NCI-H510A (cell line): Measurements from ENCODE around the gene ZNF584.
"Not testable (repeated sequence)": the region's sequence is repeated elsewhere in the genome, so short reads cannot be mapped to it uniquely, and the experiment has no call there.

ENCODE experiments used
- DNase-seq: peaks from one replicate; lab custom pipeline; 2025; lab: John Stamatoyannopoulos, UW

The ZNF584 gene

GRCh38 chr19:58408152-58409009, at the start of gene ZNF584:
TSS of gene ZNF584 (plus strand) at chr19:58408649. CDS start at chr19:58409148, 499 bp downstream.
- peak; percentile 86 for DNase-seq

DNA sequence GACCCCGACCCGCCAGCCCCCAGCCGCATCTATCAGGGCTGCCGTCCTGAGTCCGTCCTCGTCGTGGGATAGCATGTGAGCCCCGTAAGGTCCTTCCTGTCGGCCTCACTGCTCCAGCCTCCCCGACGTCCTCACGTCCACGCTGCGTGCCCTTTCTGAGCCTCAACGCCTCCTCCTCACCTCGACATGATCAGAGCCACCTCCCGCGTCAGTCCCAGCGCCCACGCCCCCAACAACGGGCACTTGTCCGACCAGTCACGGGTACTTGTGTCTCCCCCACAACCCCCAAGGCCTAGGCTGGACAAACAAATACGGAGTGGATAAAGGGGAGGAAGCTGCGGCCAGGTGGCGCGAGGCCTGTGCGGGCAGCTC, 46.6 kb upstream of the ZNF584 start:
- peak; percentile 28 for DNase-seq

DNA sequence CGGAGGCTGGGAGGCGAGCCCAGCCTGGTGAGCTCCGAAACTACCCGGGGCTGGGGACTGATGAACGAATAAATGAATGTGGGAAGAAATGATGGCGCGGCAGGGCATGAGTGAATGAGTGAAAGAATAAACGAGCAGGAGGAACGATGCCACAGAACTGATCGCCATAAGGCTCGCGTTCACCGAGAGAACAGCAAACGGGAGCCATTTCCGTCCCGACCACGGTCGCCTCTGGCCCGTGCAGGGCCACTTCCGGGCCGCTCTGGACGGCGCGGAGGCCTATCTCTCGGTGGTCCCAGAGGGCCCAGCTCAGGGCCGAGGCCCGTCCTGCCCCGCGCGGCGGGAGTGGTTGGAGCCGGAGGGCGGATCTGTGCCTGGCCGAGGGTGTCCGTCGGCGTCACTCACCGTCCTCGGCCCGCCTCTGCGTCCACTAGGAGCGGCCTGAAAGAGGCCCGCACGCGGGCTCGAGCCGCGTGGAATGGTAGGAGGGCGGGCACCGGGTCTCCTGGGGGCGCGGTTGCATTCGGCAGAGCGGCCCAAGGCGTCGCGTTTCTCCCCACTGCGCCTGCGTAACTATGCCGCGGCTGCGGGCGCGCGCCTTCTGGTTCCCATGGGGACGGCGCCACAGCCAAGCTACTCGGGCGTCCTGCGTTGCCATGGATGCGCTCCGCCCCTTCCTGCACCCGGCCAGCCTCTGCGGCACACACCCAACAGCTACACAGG, 46.0 kb upstream of the ZNF584 start, which contains the start of gene ZNF497:
TSS of gene ZNF497 (minus strand) at position 480 of the 723 bp plus-strand sequence. CDS start 5,116 bp downstream, outside the sequence.
- DNase-seq = peak; percentile 92

- no peak for DNase-seq
These were observed 44.3 kb upstream of the ZNF584 start for GRCh38 chr19:58364146-58364545.

- no peak for DNase-seq
These were observed 41.6 kb upstream of the ZNF584 start for GRCh38 chr19:58366585-58367430.

GRCh38 chr19:58367698-58368454, 40.6 kb upstream of the ZNF584 start:
- DNase-seq = no peak

DNA sequence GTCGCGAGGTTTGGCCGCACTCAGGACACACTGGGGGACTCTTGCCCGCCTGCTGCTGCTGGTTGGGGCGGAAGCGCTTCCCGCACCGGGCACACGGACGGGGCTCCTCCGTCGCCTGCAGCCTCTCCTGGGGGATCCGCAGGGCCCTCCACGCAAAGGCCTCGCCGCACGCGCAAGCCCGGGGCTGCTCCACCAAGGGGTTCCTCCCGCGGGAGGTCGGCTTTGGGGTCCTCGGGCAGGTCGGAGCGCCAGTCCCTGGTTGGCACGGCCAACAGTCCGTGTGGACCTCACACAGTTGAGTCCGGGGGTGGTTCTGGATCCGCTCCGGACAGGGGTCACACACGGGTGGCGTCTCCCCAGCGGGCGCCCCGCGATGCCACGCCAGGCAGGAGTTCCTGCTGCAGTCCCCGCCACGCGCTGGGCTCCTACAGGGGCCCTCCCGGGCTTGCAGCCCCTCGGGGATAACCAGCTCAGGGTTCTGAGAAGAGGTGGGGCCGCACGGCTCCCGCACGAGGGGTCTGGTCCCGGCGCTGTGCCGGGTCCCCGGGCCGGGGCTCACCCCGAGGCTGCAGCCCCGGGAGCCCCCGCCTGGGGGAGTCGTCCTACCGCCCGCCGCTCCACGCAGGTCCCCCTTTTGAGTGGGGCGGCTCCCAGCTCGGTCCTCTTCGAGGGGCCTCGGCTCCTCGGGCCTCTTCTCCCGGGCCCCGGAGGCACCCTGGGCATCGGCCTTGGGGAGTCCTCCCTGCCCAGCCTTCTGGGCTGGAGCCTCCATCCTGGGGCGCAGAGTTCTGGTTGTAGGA, 39.7 kb upstream of the ZNF584 start:
- DNase-seq = no peak

DNA sequence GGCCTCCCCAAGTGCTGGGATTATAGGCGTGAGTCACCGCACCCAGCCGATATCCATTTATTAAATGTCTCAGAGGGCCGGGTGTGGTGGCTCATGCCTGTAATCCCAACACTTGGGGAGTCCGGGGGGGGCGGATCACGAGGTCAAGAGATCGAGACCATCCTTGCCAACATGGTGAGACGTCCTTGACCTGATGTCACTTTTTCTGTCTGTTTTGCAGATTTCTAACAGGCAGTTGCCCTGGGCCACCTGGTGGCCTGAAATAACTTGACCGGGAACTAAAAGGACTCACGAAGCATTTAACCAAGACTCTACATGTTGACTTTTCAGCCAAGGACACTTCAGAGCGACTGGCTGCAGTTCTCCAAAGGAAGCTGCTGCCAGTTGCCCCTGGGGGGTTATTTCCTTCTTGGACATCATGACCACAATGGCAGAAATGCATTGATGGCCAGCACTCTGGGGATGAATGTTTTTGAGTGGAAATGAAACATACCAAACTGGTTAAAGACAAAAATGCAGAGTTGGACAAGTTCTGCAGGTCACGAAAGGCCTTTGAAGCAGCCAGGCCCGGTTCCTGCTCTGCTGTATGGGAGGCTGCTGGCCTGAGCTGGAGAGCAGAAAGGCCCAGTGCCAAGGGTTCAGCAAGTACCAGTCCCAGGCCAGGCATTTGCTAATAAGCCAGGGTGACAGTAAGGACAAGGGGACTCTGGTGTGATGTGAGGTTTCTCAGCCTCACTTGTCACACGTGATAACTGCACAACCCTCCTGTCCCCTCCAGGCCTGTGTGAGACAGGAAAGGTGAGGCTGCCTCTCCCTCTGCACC, 35.9 kb upstream of the ZNF584 start:
- DNase-seq = no peak

- DNase-seq = no peak
These were observed 34.2 kb upstream of the ZNF584 start for GRCh38 chr19:58374200-58374599.

- DNase-seq = not testable (repeated sequence)
These were observed 31.7 kb upstream of the ZNF584 start for GRCh38 chr19:58376724-58377123.

GRCh38 chr19:58379246-58379645, 29.2 kb upstream of the ZNF584 start:
- no peak for DNase-seq

- DNase-seq = no peak
These were observed 28.3 kb upstream of the ZNF584 start for GRCh38 chr19:58380037-58380661.

GRCh38 chr19:58380662-58381459, 27.6 kb upstream of the ZNF584 start, which contains the start of gene ZNF837:
TSS of gene ZNF837 (minus strand) at chr19:58381030. CDS start at chr19:58369332, 11,698 bp downstream.
- peak; percentile 99 for DNase-seq

DNA sequence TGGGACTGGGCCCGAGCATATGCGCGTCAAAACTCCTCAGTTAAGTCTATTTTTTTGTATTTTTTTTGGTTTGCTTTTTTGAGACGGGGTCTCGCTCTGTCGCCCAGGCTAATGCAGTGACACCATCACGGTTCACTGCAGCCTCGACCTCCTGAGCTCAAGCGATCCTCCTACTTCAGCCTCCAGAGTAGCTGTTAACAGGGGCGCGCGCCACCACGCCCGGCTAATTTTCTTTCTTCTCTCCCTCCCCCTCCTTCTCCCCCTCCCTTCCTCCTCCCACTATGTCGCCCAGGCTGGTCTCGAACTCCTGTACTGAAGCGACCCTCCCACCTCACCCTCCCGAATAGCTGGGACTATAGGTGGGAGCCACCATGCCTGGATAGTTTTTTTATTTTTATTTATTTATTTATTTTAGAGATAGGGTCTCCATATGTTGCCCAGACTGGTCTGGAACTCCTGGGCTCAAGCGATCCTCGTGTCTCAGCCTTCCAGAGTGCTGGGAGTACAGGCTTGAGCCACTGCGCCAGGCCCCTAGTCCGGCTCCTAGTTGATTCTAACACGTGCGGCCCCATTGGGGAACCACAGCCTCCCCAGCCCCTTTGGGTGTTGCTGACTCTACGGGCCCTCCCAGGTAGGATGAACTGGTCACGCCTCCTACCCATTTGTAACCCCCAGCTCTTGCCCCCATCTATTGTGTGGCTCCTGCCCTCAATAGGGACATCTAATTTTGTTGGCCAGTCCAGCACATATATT, 26.8 kb upstream of the ZNF584 start:
- no peak for DNase-seq

GRCh38 chr19:58382997-58383603, 25.3 kb upstream of the ZNF584 start:
- DNase-seq = no peak

GRCh38 chr19:58385313-58385890, 23.0 kb upstream of the ZNF584 start:
- no peak for DNase-seq
